ENCODE data around the gene ZNF639. TPM values are rescaled to one million over a fixed set of nuclear protein-coding genes. Genes with fewer than 3 reads are reported as not detected.

Gene ZNF639
- total RNA-seq, 6 experiments from 2014 or later = 12.0 to 20.7 (median 14.7) TPM

DNA sequence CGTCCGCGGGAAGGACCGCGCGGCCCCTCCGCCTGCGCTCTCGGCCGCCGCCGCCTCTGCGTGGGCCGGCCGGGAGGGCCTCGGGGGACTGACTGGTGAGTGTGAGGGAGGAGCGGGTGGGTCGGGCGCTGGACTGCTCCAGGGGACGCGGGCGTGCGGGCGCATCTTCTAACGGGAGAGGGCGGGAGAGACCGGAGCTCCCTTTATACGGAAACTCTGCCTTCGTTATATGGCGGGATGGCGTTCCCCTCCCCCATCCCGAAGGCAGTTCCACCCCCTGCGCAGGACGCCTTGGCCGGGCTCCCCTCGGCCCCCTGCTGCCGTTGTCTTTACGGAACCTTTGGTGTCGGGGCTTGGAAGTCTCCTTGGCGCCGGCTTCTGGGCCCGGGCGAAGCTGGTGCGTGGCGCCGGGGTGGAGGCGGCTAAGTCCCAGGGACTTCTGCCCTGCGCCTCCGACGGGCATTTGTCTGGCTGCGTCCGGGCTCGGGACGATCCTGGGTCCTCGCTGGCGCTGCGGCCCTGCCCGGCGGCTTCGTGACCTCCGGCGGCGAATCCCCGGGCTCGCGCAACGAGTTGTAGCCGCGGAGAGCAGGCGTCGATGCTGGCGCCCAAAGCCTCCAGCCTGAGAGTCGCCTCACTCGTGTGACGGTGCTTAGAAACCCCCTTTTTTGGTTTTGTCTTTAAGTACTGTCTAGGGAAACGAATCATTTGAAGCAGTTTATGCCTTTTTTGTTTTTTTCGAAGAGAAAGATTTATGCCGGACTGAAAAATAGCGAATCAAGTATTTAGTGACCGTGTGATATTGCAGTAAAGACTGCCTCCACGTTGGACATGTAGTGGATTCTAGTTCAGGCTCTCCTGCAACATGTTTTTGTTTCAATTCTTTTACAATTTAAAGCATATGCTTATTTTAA is 623 bp downstream of the ZNF639 start:
- TF ChIP-seq POLR2A (IDR thresholded peaks at IDR 0.05) = peak; percentile 59
- TF ChIP-seq, protein P1, sequence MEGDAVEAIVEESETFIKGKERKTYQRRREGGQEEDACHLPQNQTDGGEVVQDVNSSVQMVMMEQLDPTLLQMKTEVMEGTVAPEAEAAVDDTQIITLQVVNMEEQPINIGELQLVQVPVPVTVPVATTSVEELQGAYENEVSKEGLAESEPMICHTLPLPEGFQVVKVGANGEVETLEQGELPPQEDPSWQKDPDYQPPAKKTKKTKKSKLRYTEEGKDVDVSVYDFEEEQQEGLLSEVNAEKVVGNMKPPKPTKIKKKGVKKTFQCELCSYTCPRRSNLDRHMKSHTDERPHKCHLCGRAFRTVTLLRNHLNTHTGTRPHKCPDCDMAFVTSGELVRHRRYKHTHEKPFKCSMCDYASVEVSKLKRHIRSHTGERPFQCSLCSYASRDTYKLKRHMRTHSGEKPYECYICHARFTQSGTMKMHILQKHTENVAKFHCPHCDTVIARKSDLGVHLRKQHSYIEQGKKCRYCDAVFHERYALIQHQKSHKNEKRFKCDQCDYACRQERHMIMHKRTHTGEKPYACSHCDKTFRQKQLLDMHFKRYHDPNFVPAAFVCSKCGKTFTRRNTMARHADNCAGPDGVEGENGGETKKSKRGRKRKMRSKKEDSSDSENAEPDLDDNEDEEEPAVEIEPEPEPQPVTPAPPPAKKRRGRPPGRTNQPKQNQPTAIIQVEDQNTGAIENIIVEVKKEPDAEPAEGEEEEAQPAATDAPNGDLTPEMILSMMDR (IDR thresholded peaks at IDR 0.05) = no peak
- DNase-seq (peak; percentile 76 to 82 (median 76)), ATAC-seq (peak; percentile 67 to 74 (median 72))
- Histone ChIP-seq H3K36me3 (peaks cover 0 to 13% (median under 1%) of the 10 kb centered on the region in 4 donors), H3K4me3 (peak overlapping the region; percentile 68 to 86 (median 79)), H3K27me3 (no peaks in the 10 kb centered on the region), H3K27ac (peak overlapping the region; percentile 77 to 91 (median 88)), H3K9me3 (no peaks in the 10 kb centered on the region), H3K4me1 (peaks cover 0 to 17% (median 7%) of the 10 kb centered on the region in 4 donors)
- WGBS (ENCODE audit: insufficient coverage, low coverage, low lambda C conversion rate, missing lambda C conversion rate) = 0% methylated on average over 22 of the region's 81 CpGs
- intact Hi-C loops (cut with DNase I) = no loop called here

DNA sequence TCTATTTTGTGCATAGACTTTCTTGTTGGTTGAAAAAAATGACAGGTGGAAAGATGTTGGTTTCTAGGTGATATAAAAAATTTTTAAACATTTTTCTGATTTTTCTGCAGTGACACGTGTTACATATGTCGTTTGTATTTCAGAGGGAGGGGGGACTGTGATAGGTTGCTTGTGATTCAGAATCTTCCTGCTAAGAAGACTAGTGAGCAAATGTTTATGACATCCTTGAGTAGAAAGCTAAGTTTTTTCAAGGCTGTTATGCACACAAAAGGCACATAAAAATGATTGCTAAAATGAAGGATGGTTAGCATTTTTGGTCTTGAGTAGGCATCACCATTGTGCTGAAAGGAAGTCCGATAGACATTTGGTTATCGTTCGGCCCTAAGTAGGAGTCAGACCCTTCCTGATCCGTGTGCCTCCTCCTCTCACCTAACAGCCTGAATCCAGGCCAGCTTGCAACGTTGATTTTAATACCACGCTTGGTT is 1.5 kb downstream of the ZNF639 start:
- 3% methylated on average over 8 of the region's 8 CpGs for WGBS (ENCODE audit: insufficient coverage, low coverage, low lambda C conversion rate, missing lambda C conversion rate)
- ATAC-seq = no peak
- peak overlapping the region in 2 of 3 donors; percentile 88 to 91 for H3K27ac ChIP-seq

DNA sequence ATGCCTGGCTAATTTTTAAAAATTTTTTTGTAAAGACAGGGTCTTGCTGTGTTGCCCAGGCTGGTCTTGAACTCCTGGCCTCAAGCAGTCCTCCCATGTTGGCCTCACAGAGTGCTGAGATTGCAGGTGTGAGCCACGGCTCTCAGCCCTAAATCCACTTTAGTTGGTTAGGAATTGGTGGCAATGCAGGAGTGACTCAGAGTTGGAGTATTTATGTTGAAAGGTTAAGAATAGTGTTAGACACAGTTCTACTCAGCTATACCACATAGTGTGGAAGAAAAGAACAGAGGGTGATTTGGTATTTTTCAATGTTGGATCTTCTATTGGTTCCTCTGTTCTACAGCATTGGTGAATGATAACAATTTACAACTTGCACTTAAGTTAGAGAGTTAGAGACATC is 7.6 kb downstream of the ZNF639 start:
- no peak overlapping the region for H3K4me3 ChIP-seq
- H3K4me1 ChIP-seq = no peaks in the 10 kb centered on the region
- whole genome bisulfite sequencing (ENCODE audit: insufficient coverage, low coverage, low lambda C conversion rate, missing lambda C conversion rate) = 100% methylated on average over 1 of the region's 1 CpG
- no peak overlapping the region for H3K27ac ChIP-seq
- TF ChIP-seq POLR2A (IDR thresholded peaks at IDR 0.05) = no peak
- TF ChIP-seq, protein P1 (IDR thresholded peaks at IDR 0.05) = no peak
- no peak for DNase-seq
- H3K27me3 ChIP-seq = no peaks in the 10 kb centered on the region
- intact Hi-C loops (cut with DNase I) = no loop called here
- ATAC-seq = no peak
- H3K36me3 ChIP-seq = peaks cover 0 to 69% (median 34%) of the 10 kb centered on the region in 4 donors
- no peaks in the 10 kb centered on the region for H3K9me3 ChIP-seq

More for the DNA sequence above, 1.5 kb downstream of the ZNF639 start:
- no peak for TF ChIP-seq POLR2A (IDR thresholded peaks at IDR 0.05)
- TF ChIP-seq, protein P1 (IDR thresholded peaks at IDR 0.05) = no peak
- Histone ChIP-seq H3K9me3 (no peaks in the 10 kb centered on the region), H3K4me3 (peak overlapping the region; percentile 68 to 86 (median 79)), H3K36me3 (peaks cover 0 to 20% (median 6%) of the 10 kb centered on the region in 4 donors), H3K4me1 (peaks cover 0 to 17% (median 7%) of the 10 kb centered on the region in 4 donors), H3K27me3 (no peaks in the 10 kb centered on the region)
- intact Hi-C loops (cut with DNase I) = no loop called here
- no peak for DNase-seq

DNA sequence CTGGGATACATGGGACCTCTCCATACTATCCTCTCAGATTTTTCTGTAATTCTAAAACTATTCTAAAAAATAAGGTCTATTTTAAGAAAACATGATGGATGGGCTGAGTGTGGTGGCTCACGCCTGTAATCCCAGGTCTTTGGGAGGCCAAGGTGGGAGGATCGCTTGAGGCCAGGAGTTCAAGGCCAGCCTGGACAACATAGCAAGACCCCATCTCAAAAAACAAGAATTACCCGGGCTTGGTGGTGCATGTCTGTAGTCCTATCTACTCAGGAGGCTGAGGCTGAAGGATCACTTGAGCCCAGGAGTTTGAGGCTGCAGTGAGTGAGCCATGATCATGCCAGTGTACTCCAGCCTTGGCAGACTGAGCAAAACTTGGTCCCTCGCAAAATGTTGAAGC is 9.4 kb downstream of the ZNF639 start:
- peaks cover 0 to 74% (median 34%) of the 10 kb centered on the region in 4 donors for H3K36me3 ChIP-seq
- ATAC-seq = no peak

More for the DNA sequence above, 9.4 kb downstream of the ZNF639 start:
- no peaks in the 10 kb centered on the region for H3K9me3 ChIP-seq
- intact Hi-C loops (cut with DNase I) = no loop called here
- H3K27ac ChIP-seq = no peak overlapping the region
- 100% methylated on average over 2 of the region's 4 CpGs for WGBS (ENCODE audit: insufficient coverage, low coverage, low lambda C conversion rate, missing lambda C conversion rate)
- no peak overlapping the region for H3K4me3 ChIP-seq
- no peak for DNase-seq
- TF ChIP-seq, protein P1 (IDR thresholded peaks at IDR 0.05) = no peak
- TF ChIP-seq POLR2A (IDR thresholded peaks at IDR 0.05) = no peak
- no peaks in the 10 kb centered on the region for H3K27me3 ChIP-seq
- no peaks in the 10 kb centered on the region for H3K4me1 ChIP-seq

Measured in right lobe of liver (tissue), 6 donors.